IPS DF 4.7 (cell line): Measurements from ENCODE around the gene HSPH1.
A peak's percentile ranks its signal among the peaks of the same experiment; 100 is the strongest.
"Not testable (repeated sequence)": the region's sequence is repeated elsewhere in the genome, so short reads cannot be mapped to it uniquely, and the experiment has no call there.

Experiments
- DNase-seq: peaks from one replicate; pipeline ENCODE4 v3.0.0-alpha.2; 2013; ENCODE audit warnings: low spot score; ENCODE audit errors: extremely low read depth

Gene HSPH1

DNA sequence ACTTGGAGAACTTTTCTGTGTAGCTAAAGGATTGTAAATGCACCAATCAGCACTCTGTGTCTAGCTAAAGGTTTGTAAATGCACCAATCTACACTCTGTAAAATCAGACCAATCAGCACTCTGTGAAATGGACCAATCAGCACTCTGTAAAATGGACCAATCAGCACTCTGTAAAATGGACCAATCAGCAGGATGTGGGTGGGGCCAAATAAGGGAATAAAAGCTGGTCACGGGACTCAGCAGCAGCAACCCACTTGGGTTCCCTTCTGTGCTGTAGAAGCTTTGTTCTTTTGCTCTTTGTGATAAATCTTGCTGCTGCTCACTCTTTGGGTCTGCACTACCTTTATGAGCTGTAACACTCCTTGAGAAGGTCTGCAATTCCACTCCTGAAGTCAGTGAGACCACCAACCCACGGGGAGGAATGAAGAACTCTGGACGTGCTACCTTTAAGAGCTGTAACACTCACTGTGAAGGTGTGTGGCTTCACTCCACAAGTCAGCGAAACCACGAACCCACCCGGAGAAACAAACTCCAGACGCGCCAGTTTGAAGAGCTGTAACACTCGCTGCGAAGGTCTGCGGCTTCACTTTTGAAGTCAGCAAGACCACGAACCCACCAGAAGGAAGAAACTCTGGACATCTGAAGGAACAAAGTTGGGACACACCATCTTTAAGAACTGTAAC lies 16.2 kb upstream of the HSPH1 start:
- not testable (repeated sequence) for DNase-seq

- no peak for DNase-seq
These were observed 14.3 kb upstream of the HSPH1 start for GRCh38 chr13:31175847-31176532.

DNA sequence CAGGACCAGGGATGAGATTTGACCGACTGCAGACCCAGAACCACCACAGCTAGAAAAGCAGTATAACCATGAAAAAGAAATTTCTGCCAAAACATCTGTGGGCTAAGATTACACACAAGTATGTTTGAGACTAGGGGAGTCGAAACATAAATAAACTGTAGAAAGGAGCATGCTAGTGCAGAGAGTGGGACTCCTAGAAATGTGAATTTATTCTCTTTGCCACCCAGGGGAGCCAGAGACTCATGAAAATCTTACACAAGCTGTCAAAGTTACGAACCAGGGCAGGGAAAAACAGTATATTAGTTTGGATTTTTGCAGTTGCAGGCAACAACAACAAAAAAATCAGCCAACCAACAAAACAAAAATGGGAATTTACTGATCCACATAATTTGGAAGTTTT lies 12.3 kb upstream of the HSPH1 start:
- DNase-seq: no peak

DNA sequence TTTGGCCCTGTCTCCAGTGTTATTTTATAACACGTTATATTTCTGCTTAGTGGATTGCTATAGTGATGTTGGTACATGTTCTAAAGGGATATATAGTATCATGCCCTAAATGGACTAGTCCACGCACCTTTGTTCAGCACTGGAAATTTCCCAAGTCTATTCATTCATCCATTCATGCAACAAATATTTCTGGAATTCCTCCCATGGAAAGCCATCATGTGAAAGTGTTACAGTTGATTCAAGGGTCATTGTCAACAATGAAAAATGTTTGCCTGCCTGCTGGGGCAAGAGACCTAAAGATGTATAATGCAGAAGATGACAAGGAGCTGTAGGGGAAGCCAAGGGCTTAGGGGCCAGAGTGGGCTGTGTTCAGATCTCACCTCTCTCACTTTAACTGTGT lies 10.8 kb upstream of the HSPH1 start:
- no peak for DNase-seq

DNA sequence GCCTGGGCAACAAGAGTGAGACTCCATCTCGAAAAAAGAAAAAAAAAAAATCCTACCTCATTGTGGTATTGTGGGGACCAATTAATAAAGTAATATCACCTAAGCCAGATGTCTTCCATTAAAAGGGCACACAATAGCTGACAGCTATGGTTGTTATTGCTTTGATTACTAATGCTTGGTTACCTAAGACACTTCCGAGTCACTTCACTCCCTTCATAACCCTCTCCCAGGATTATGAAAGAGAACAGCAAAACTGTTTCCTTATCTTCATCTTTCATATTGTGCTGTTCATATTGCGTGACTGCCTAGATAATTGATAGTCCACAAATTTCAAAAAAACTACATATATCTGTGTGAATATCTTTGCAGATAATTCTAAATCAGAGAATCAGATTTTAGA lies 10.3 kb upstream of the HSPH1 start:
- DNase-seq: no peak

DNA sequence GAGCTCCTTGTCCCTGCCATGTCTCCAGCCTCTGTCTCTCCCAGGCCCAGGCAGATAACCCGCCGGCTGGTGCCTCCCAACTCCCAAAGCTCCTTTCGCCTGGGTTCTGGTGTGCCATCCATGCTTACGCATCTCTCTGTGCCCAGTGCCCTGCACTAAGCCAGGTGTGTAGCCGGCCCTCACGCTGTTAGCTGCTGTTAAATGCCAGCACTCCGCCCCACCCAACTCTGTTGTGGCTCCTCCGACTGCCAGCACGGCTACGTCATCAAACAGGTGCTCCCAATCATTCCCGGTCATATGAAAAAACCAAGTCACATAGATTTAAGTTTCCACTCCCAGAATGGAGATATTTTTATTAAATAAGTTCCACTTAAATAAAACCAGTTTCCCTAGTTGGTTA lies 7.0 kb upstream of the HSPH1 start:
- DNase-seq: no peak

GRCh38 chr13:31168166-31168565 lies 6.5 kb upstream of the HSPH1 start:
- no peak for DNase-seq

DNA sequence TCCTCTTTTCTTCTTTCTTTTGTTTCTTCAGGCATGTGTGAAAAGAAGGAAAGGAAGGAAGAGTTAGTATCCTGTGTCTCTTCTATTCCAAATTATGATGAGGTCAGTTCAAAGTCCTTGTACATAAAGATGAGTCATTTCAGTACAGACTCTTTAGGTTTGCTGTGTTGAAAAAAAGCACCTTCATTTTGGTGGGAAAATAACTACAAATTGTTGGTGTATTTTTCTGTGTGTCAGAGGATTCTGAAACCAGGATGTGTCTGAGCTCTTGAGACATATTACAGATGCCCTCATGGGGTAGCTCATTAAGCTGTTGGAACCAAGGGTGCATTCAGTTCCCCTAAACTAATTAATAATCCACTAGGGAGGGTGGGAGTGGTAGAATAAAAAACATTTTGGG lies 5.8 kb upstream of the HSPH1 start:
- DNase-seq: no peak

- no peak for DNase-seq
These were observed 4.9 kb upstream of the HSPH1 start for GRCh38 chr13:31166591-31166990.

DNA sequence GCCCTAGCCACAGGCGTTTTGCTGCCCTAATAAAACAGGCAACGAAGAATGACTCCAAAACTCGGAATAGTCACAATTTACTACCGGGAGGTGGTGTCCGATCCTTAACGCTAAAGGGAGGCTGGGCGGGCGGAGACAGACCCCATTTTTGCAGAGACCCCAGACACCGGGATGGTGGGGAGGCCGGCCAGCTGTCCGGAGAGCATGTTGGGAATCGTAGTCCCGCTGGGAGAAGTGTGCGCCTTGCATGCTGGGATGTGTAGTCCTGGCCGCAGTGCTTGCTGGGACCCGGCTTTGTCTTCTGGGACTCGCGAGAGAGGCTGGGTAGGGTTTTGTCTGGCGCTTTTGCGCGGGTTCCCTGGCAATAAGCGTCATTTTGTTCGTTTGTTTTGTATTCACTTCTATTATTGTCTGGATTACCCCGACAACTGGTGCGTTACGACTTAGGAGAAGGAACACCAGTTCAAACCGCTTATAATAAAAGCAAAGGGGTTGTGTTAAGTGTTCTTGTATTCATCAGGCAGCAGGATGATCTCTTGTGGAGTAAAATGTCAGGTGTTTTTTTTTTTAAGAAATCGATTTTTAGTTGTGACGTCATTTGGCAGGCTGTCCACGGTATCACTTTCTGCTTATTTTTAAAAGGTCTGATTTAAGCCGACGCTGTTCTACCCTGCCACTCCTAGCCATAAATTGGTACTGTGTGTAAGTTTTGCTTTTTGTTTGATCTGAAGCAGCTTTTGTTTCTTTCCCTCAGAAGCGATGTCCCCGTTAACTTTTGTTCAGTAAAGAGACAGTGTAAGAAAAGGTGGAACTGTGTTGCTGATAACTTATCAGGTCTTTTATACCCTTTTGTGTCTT lies 676 bp upstream of the HSPH1 start:
- DNase-seq: peak; percentile 95

GRCh38 chr13:31160857-31161556 lies 697 bp downstream of the HSPH1 start:
- DNase-seq: no peak

GRCh38 chr13:31159306-31159705 lies 2.4 kb downstream of the HSPH1 start:
- no peak for DNase-seq

GRCh38 chr13:31154939-31155338 lies 6.8 kb downstream of the HSPH1 start:
- DNase-seq: no peak

- DNase-seq: no peak
These were observed 9.9 kb downstream of the HSPH1 start for GRCh38 chr13:31151837-31152236.

DNA sequence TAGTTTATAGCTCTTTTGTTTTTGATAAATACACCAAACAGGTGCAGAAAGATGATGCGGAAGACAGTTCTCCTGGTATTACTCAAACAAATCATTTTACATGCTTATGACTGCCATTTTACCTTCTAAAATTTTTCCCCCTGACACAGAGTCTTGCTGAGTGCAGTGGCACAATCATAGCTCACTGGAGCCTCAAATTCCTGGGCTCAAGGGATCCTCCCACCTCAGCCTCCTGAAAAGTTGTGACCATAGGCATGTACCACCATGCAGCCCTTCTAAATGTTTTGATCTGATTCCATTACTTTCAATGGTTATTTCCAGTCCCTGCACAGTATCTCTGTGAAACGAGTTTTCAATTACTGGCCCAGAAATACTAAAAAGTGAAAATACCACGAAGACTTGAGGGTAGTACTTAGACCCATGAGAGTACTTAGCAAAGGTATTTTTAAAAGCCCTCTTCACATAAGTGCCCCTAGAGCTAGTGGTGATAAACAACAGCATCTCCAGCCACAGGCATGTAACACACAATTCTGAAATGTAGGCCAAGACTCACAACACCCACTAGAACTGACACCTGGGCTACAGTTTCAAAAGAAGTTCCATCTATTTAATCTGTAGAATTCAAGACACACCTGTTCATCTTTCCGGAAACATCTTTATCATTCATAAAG lies 11.3 kb downstream of the HSPH1 start:
- no peak for DNase-seq

DNA sequence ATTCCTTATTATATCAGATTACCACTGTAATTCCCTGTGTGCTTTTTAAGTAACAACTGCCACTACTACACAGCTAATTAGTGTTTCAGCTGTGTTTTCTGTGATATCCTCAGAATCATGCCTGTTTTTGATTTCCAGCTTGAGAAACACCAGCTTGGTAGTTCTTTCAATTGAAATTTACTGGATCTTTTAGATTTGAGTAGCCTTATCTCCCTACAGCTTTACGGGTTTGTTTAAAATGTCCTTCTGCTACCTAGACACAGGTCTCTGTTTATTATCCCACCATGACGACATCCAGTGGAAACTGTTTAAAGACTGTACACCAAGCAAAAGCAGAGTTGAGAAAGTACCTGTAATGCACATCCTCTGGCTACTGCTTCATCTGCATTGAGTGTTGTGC lies 12.1 kb downstream of the HSPH1 start:
- no peak for DNase-seq

DNA sequence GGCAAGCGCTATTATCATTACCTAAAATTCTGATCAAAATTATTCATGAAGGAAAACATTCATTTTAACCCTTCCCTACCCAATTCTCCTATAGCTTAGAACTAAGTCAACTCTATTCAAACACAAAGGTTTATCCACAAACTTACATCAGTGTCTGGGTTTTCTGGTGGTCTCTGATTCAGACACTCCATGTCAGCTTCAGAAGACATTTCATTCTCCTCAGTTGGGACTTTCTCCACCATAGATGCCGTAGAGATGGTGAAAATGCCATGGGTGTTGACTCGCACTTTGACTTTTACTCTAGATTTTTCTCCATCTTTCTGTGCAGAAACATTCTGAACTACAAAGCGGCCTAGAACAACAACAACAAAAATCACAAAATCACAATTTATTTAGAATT lies 16.3 kb downstream of the HSPH1 start:
- DNase-seq: no peak

GRCh38 chr13:31138515-31138914 lies 23.2 kb downstream of the HSPH1 start:
- DNase-seq: no peak

- no peak for DNase-seq
These were observed 25.0 kb downstream of the HSPH1 start for GRCh38 chr13:31136724-31137123.

- no peak for DNase-seq
These were observed 27.5 kb downstream of the HSPH1 start for GRCh38 chr13:31134039-31134711.

DNA sequence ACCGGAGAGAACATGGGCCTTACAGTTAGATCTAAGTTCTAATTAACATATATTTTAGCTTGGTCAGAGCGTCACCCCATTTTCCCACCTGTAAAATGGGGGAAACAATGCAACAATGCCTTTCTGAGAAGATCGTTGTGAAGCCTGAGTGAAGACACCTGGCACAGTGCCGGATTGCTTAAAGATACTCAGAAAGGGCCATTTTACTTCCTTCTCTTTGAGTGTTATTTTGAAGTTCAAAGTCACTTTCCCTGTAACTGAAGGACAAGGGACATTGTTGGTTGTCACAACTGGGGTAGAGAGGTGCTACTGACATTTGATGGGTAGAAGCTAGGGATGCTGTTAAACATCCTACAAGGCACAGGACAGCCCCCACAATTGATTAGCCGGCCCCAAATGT lies 28.1 kb downstream of the HSPH1 start:
- DNase-seq: no peak
